Spleen (tissue), 7 donors: ENCODE data around the gene DNAJC16.

ENCODE experiments used
- POLR2A ChIP-seq, 3 donors: fragments of 450-650 bp; IDR thresholded peaks; one replicate each; pipeline ENCODE4 v1.5.1; 2017; ENCODE audit warnings: antibody characterized with exemption in 3 of 3, mild to moderate bottlenecking in 1 of 3
- TF ChIP-seq, protein P1 (sequence below), 11 experiments: fragments of 200-600 bp in 7 of 11; fragments of 450-650 bp in 4 of 11; sonication (generic) in 4 of 11; IDR thresholded peaks in 8 of 11; conservative IDR thresholded peaks in 3 of 11; 1 replicate in 7 of 11; 2 replicates in 4 of 11; pipeline versions ENCODE4 v1.4.0 to v1.8.0; 2016 to 2021; ENCODE audit warnings: antibody characterized with exemption in 11 of 11, inconsistent platforms in 4 of 11, mild to moderate bottlenecking in 1 of 11
- donor health status: DM: no; HTN: no; CAD: no; lungs with moderate emphysema.
- donor health status: DM: no; HTN: no; CAD: no.
- donor health status: DM: no; HTN: no; CAD: no.

DNA sequence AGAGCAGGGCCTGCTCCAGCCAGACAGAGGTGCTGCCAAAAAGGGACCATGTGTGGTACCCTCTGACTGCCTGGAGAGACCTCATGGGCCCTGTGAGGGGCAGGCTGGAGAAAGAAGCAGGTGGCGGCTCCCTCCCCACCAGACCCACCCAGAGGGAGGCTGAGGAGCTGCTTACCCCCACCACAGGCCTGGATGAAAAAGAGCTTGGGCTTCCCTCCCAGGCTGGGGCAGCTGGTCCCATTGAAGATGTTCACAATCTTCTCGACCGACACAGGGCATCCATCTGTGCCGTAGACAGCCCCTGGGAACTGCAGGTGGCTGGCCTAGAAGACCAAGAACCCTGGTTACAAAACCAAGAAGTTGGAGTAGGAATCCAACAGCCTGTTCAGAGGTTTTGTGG is 22.2 kb upstream of the DNAJC16 start:
- TF ChIP-seq, protein P1, sequence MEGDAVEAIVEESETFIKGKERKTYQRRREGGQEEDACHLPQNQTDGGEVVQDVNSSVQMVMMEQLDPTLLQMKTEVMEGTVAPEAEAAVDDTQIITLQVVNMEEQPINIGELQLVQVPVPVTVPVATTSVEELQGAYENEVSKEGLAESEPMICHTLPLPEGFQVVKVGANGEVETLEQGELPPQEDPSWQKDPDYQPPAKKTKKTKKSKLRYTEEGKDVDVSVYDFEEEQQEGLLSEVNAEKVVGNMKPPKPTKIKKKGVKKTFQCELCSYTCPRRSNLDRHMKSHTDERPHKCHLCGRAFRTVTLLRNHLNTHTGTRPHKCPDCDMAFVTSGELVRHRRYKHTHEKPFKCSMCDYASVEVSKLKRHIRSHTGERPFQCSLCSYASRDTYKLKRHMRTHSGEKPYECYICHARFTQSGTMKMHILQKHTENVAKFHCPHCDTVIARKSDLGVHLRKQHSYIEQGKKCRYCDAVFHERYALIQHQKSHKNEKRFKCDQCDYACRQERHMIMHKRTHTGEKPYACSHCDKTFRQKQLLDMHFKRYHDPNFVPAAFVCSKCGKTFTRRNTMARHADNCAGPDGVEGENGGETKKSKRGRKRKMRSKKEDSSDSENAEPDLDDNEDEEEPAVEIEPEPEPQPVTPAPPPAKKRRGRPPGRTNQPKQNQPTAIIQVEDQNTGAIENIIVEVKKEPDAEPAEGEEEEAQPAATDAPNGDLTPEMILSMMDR (IDR thresholded peaks at IDR 0.05 in 8 of 11, conservative IDR thresholded peaks at IDR 0.05 in 3 of 11): no peak
- no peak for TF ChIP-seq POLR2A (IDR thresholded peaks at IDR 0.05)
